Skeletal muscle tissue (tissue), 4 donors: ENCODE results near the gene GMCL1. TPM values are rescaled to one million over a fixed set of nuclear protein-coding genes. Genes with fewer than 3 reads are reported as not detected.

Experiments
- H3K27ac ChIP-seq: one replicate; pipeline ENCODE4 v1.7.0; 2013; ENCODE audit warnings: mild to moderate bottlenecking, low read depth, low read length, inconsistent platforms
- H3K27me3 ChIP-seq, 3 donors: one replicate each; pipeline ENCODE4 v1.7.0; 2013; ENCODE audit warnings: low read length in 3 of 3; ENCODE audit not compliant: control insufficient read depth in 3 of 3, insufficient read depth in 3 of 3
- H3K36me3 ChIP-seq, 3 donors: one replicate each; pipeline ENCODE4 v1.7.0; 2013; ENCODE audit warnings: low read length in 3 of 3; ENCODE audit not compliant: control insufficient read depth in 3 of 3, insufficient read depth in 3 of 3
- H3K4me1 ChIP-seq, 3 donors: one replicate each; pipeline ENCODE4 v1.7.0; 2013; ENCODE audit warnings: low read length in 3 of 3, mild to moderate bottlenecking in 3 of 3; ENCODE audit not compliant: control insufficient read depth in 3 of 3, insufficient read depth in 3 of 3
- H3K4me3 ChIP-seq, 3 donors: one replicate each; pipeline ENCODE4 v1.7.0; 2013; ENCODE audit warnings: low read length in 3 of 3
- H3K9ac ChIP-seq, 3 donors: one replicate each; pipeline ENCODE4 v1.7.0; 2013; ENCODE audit warnings: low read length in 3 of 3, mild to moderate bottlenecking in 3 of 3, moderate library complexity in 2 of 3, low read depth in 1 of 3
- H3K9me3 ChIP-seq, 3 donors: one replicate each; pipeline ENCODE4 v1.7.0; 2013; ENCODE audit warnings: low read length in 3 of 3; ENCODE audit not compliant: control insufficient read depth in 3 of 3
- total RNA-seq: library from RNA; depleted of rRNA; stranded (reverse); fragments of >200 nt; gene quantifications from one replicate; pipeline ENCODE4 v1.2.3, GENCODE V29; 2014
- donor health status: Osteomylitis.

GMCL1 gene
- 7.8 TPM for total RNA-seq

GRCh38 chr2:69829256-69830044 lies at the start of gene GMCL1:
TSS of gene GMCL1 (plus strand) at chr2:69829660. CDS start at chr2:69829893, 233 bp downstream.
- H3K36me3 ChIP-seq = peaks cover 0 to 2% (median 0%) of the 10 kb centered on the region in 3 donors
- peaks cover 12 to 28% (median 17%) of the 10 kb centered on the region in 3 donors for H3K4me1 ChIP-seq
- no peaks in the 10 kb centered on the region for H3K27me3 ChIP-seq
- H3K27ac ChIP-seq = peak within 1 kb of the TSS; percentile 97
- H3K9me3 ChIP-seq = no peaks in the 10 kb centered on the region
- peak within 1 kb of the TSS; percentile 92 to 98 (median 96) for H3K9ac ChIP-seq
- peak within 1 kb of the TSS; percentile 88 to 96 (median 96) for H3K4me3 ChIP-seq

GRCh38 chr2:69780921-69781320 lies 48.5 kb upstream of the GMCL1 start:
- Histone ChIP-seq H3K4me3 (no peak overlapping the region), H3K4me1 (peaks cover 6 to 23% (median 14%) of the 10 kb centered on the region in 3 donors), H3K27ac (no peak overlapping the region)

GRCh38 chr2:69781321-69782248 lies 47.9 kb upstream of the GMCL1 start:
- H3K27ac ChIP-seq = peak overlapping the region; percentile 53
- H3K9me3 ChIP-seq = peaks cover 0 to 3% (median 0%) of the 10 kb centered on the region in 3 donors
- no peaks in the 10 kb centered on the region for H3K36me3 ChIP-seq

More at GRCh38 chr2:69780921-69781320, 48.5 kb upstream of the GMCL1 start:
- Histone ChIP-seq H3K9ac (no peak overlapping the region), H3K36me3 (no peaks in the 10 kb centered on the region), H3K27me3 (no peaks in the 10 kb centered on the region), H3K9me3 (peaks cover 0 to 3% (median 0%) of the 10 kb centered on the region in 3 donors)

GRCh38 chr2:69784228-69784627 lies 45.2 kb upstream of the GMCL1 start:
- Histone ChIP-seq H3K27me3 (no peaks in the 10 kb centered on the region), H3K9me3 (no peaks in the 10 kb centered on the region), H3K36me3 (peaks cover 4 to 9% (median 5%) of the 10 kb centered on the region in 3 donors), H3K9ac (no peak overlapping the region), H3K27ac (no peak overlapping the region), H3K4me3 (no peak overlapping the region), H3K4me1 (peaks cover 9 to 23% (median 13%) of the 10 kb centered on the region in 3 donors)

More at GRCh38 chr2:69781321-69782248, 47.9 kb upstream of the GMCL1 start:
- H3K9ac ChIP-seq = no peak overlapping the region
- H3K4me3 ChIP-seq = no peak overlapping the region
- no peaks in the 10 kb centered on the region for H3K27me3 ChIP-seq
- peaks cover 6 to 23% (median 14%) of the 10 kb centered on the region in 3 donors for H3K4me1 ChIP-seq

GRCh38 chr2:69785358-69785757 lies 44.1 kb upstream of the GMCL1 start:
- Histone ChIP-seq H3K4me3 (no peak overlapping the region), H3K36me3 (peaks cover 4 to 9% (median 5%) of the 10 kb centered on the region in 3 donors), H3K4me1 (peaks cover 15 to 25% (median 16%) of the 10 kb centered on the region in 3 donors), H3K27ac (no peak overlapping the region), H3K9me3 (no peaks in the 10 kb centered on the region), H3K9ac (no peak overlapping the region), H3K27me3 (no peaks in the 10 kb centered on the region)

GRCh38 chr2:69786052-69786560 lies 43.4 kb upstream of the GMCL1 start:
- Histone ChIP-seq H3K36me3 (peaks cover 4 to 9% (median 5%) of the 10 kb centered on the region in 3 donors), H3K4me3 (no peak overlapping the region), H3K27me3 (no peaks in the 10 kb centered on the region), H3K9me3 (no peaks in the 10 kb centered on the region), H3K4me1 (peaks cover 16 to 20% (median 17%) of the 10 kb centered on the region in 3 donors), H3K9ac (no peak overlapping the region), H3K27ac (no peak overlapping the region)

GRCh38 chr2:69789175-69789721 lies 40.2 kb upstream of the GMCL1 start:
- peak overlapping the region in 1 of 3 donors; percentile 62 for H3K9ac ChIP-seq
- H3K4me1 ChIP-seq = peaks cover 10 to 13% (median 12%) of the 10 kb centered on the region in 3 donors
- H3K9me3 ChIP-seq = no peaks in the 10 kb centered on the region
- H3K4me3 ChIP-seq = no peak overlapping the region
- peak overlapping the region; percentile 73 for H3K27ac ChIP-seq
- peaks cover 4 to 9% (median 5%) of the 10 kb centered on the region in 3 donors for H3K36me3 ChIP-seq
- H3K27me3 ChIP-seq = no peaks in the 10 kb centered on the region

- peaks cover 4 to 9% (median 5%) of the 10 kb centered on the region in 3 donors for H3K36me3 ChIP-seq
- H3K9me3 ChIP-seq = no peaks in the 10 kb centered on the region
- H3K27ac ChIP-seq = peak overlapping the region; percentile 73
- H3K27me3 ChIP-seq = no peaks in the 10 kb centered on the region
- peak overlapping the region in 2 of 3 donors; percentile 24 to 41 for H3K4me3 ChIP-seq
- H3K9ac ChIP-seq = peak overlapping the region; percentile 32 to 62 (median 59)
- peaks cover 10 to 13% (median 12%) of the 10 kb centered on the region in 3 donors for H3K4me1 ChIP-seq
Observed at GRCh38 chr2:69789772-69790600, 39.5 kb upstream of the GMCL1 start.

GRCh38 chr2:69790601-69790959 lies 38.9 kb upstream of the GMCL1 start:
- no peaks in the 10 kb centered on the region for H3K27me3 ChIP-seq
- H3K36me3 ChIP-seq = peaks cover 4 to 9% (median 5%) of the 10 kb centered on the region in 3 donors
- H3K4me1 ChIP-seq = peaks cover 10 to 13% (median 12%) of the 10 kb centered on the region in 3 donors
- no peak overlapping the region for H3K4me3 ChIP-seq
- H3K9ac ChIP-seq = peak overlapping the region in 1 of 3 donors; percentile 62
- no peaks in the 10 kb centered on the region for H3K9me3 ChIP-seq
- peak overlapping the region; percentile 73 for H3K27ac ChIP-seq
